DOHH2 (cell line): ENCODE results near the gene CACNA1I.

ENCODE experiments used
- H3F3A ChIP-seq: fragments of 200-600 bp; sonication (generic), shearing (Covaris generic); 2 replicates; pipeline ENCODE4 v1.6.0; 2016; ENCODE audit warnings: antibody characterized with exemption, mild to moderate bottlenecking; ENCODE audit not compliant: control insufficient read depth, insufficient read depth
- H3K27ac ChIP-seq: fragments of 200-600 bp; sonication (generic); 2 replicates; pipeline ENCODE4 v1.5.1; 2014; ENCODE audit warnings: low read depth, mild to moderate bottlenecking, low read length, moderate library complexity
- H3K27me3 ChIP-seq: fragments of 200-600 bp; sonication (generic); 2 replicates; pipeline ENCODE4 v1.6.1; 2014; ENCODE audit warnings: mild to moderate bottlenecking, low read length, mixed read lengths; ENCODE audit not compliant: control insufficient read depth
- H3K36me3 ChIP-seq: fragments of 200-600 bp; sonication (generic); 2 replicates; pipeline ENCODE4 v1.6.1; 2014; ENCODE audit warnings: mild to moderate bottlenecking, low read length, moderate library complexity, mixed read lengths; ENCODE audit not compliant: control insufficient read depth
- H3K4me1 ChIP-seq: fragments of 200-600 bp; sonication (generic); 2 replicates; pipeline ENCODE4 v1.6.1; 2014; ENCODE audit warnings: mild to moderate bottlenecking, low read length, mixed read lengths; ENCODE audit not compliant: control insufficient read depth
- H3K4me2 ChIP-seq: fragments of 200-600 bp; sonication (generic); 2 replicates; pipeline ENCODE4 v1.6.0; 2014; ENCODE audit warnings: mild to moderate bottlenecking, low read length, moderate library complexity
- H3K4me3 ChIP-seq: fragments of 200-600 bp; sonication (generic); 2 replicates; pipeline ENCODE4 v1.5.1; 2014; ENCODE audit warnings: mild to moderate bottlenecking, low read length, mixed read lengths
- H3K79me2 ChIP-seq: fragments of 200-600 bp; sonication (generic); 2 replicates; pipeline ENCODE4 v1.6.1; 2014; ENCODE audit warnings: mild to moderate bottlenecking, low read length, mixed read lengths; ENCODE audit not compliant: control insufficient read depth
- H3K9me2 ChIP-seq: fragments of 200-600 bp; sonication (generic); replicated peaks from 2 replicates; pipeline ENCODE4 v1.6.1; 2014; ENCODE audit warnings: mild to moderate bottlenecking, low read length, mixed read lengths; ENCODE audit not compliant: control insufficient read depth
- H3K9me3 ChIP-seq: fragments of 200-600 bp; sonication (generic); 2 replicates; pipeline ENCODE4 v1.6.1; 2014; ENCODE audit warnings: antibody characterized with exemption, low read length, mixed read lengths; ENCODE audit not compliant: control insufficient read depth, insufficient read depth
- H4K20me1 ChIP-seq: fragments of 200-600 bp; sonication (generic); 2 replicates; pipeline ENCODE4 v1.6.0; 2014; ENCODE audit warnings: low read depth, mild to moderate bottlenecking, antibody characterized with exemption, low read length, moderate library complexity; ENCODE audit not compliant: control insufficient read depth, insufficient read depth
- CTCF ChIP-seq: fragments of 200-600 bp; sonication (generic); IDR thresholded peaks from one replicate; pipeline ENCODE4 v1.5.1; 2014; ENCODE audit warnings: antibody characterized with exemption, mild to moderate bottlenecking, low read depth, low read length; ENCODE audit not compliant: poor library complexity, severe bottlenecking
- EZH2phosphoT487 ChIP-seq: fragments of 200-600 bp; sonication (generic); IDR thresholded peaks from 2 replicates; pipeline ENCODE4 v1.6.1; 2017; ENCODE audit warnings: borderline replicate concordance, mild to moderate bottlenecking, antibody characterized with exemption, low read length, moderate library complexity, mixed read lengths

The CACNA1I gene

GRCh38 chr22:39661501-39661841, 90.9 kb downstream of the CACNA1I start:
- Histone ChIP-seq H3K27me3 (no peaks in the 10 kb centered on the region), H3F3A (no peaks in the 10 kb centered on the region), H4K20me1 (no peaks in the 10 kb centered on the region), H3K9me2 (no peaks in the 10 kb centered on the region), H3K9me3 (no peaks in the 10 kb centered on the region), H3K4me3 (no peak overlapping the region), H3K27ac (no peak overlapping the region), H3K36me3 (no peaks in the 10 kb centered on the region), H3K4me2 (no peak overlapping the region), H3K4me1 (no peaks in the 10 kb centered on the region), H3K79me2 (no peaks in the 10 kb centered on the region)
- TF ChIP-seq EZH2phosphoT487 (no peak), CTCF (no peak)

- H4K20me1 ChIP-seq, result no peaks in the 10 kb centered on the region
- H3K27me3 ChIP-seq, result no peaks in the 10 kb centered on the region
- TF ChIP-seq CTCF, result no peak
- no peak for TF ChIP-seq EZH2phosphoT487
- no peaks in the 10 kb centered on the region for H3K79me2 ChIP-seq
- no peak overlapping the region for H3K4me3 ChIP-seq
- H3F3A ChIP-seq, result no peaks in the 10 kb centered on the region
- no peaks in the 10 kb centered on the region for H3K9me3 ChIP-seq
- no peaks in the 10 kb centered on the region for H3K36me3 ChIP-seq
- H3K9me2 ChIP-seq, result no peaks in the 10 kb centered on the region
- H3K4me1 ChIP-seq, result no peaks in the 10 kb centered on the region
- no peak overlapping the region for H3K27ac ChIP-seq
- H3K4me2 ChIP-seq, result no peak overlapping the region
Measured at GRCh38 chr22:39661842-39662685, 91.5 kb downstream of the CACNA1I start.

- Histone ChIP-seq H3K9me3 (no peaks in the 10 kb centered on the region), H3K27me3 (no peaks in the 10 kb centered on the region), H3K4me1 (no peaks in the 10 kb centered on the region), H3K4me3 (no peak overlapping the region), H3F3A (no peaks in the 10 kb centered on the region), H3K9me2 (no peaks in the 10 kb centered on the region), H3K27ac (no peak overlapping the region), H4K20me1 (no peaks in the 10 kb centered on the region), H3K36me3 (no peaks in the 10 kb centered on the region), H3K4me2 (no peak overlapping the region), H3K79me2 (no peaks in the 10 kb centered on the region)
- TF ChIP-seq CTCF (no peak), EZH2phosphoT487 (no peak)
Measured at GRCh38 chr22:39662686-39663052, 92.1 kb downstream of the CACNA1I start.
